HepG2 (cell line): Measurements from ENCODE around the gene MCAT. TPM values are rescaled to one million over a fixed set of nuclear protein-coding genes. Genes with fewer than 3 reads are reported as not detected.
"Not testable (repeated sequence)": the region's sequence is repeated elsewhere in the genome, so short reads cannot be mapped to it uniquely, and the experiment has no call there.

Experiments
- ARID2 ChIP-seq: sonication (generic); formaldehyde crosslinking; IDR thresholded peaks from 2 replicates; pipeline ENCODE4 v1.8.1; 2022; ENCODE audit warnings: mild to moderate bottlenecking, missing genetic modification reagents, borderline replicate concordance
- BORCS8-MEF2B ChIP-seq: sonication (generic); formaldehyde crosslinking; IDR thresholded peaks from 2 replicates; pipeline ENCODE4 v1.8.0; 2022; ENCODE audit warnings: mild to moderate bottlenecking, missing genetic modification reagents
- DNMT3B ChIP-seq: conservative IDR thresholded peaks from 2 replicates; pipeline ENCODE4 v1.6.1; 2016; ENCODE audit warnings: missing biosample characterization, control low read depth
- ELF3 ChIP-seq: IDR thresholded peaks from 2 replicates; pipeline ENCODE4 v1.6.1; 2016; ENCODE audit warnings: missing genetic modification reagents, missing compliant biosample characterization
- JUND ChIP-seq: sonication (generic); formaldehyde crosslinking; IDR thresholded peaks from 2 replicates; pipeline ENCODE4 v1.8.0; 2022; ENCODE audit warnings: mild to moderate bottlenecking, missing genetic modification reagents
- NR2F2 ChIP-seq: IDR thresholded peaks from 2 replicates; pipeline ENCODE4 v1.6.1; 2012; ENCODE audit warnings: low read depth, inconsistent platforms, borderline replicate concordance
- NR2F6 ChIP-seq, 2 experiments: IDR thresholded peaks; 2 replicates each; pipeline ENCODE4 v1.6.1; 2016; ENCODE audit warnings: antibody characterized with exemption in 1 of 2, mild to moderate bottlenecking in 1 of 2
- RAD51 ChIP-seq: fragments of 450-650 bp; IDR thresholded peaks from 2 replicates; pipeline ENCODE4 v1.6.1; 2016; ENCODE audit warnings: borderline replicate concordance
- REPIN1 ChIP-seq: sonication (generic); formaldehyde crosslinking; IDR thresholded peaks from 2 replicates; pipeline ENCODE4 v1.8.0; 2022; ENCODE audit warnings: missing genetic modification reagents, low read depth, mild to moderate bottlenecking, borderline replicate concordance
- RFX5 ChIP-seq: IDR thresholded peaks from 2 replicates; pipeline ENCODE4 v1.6.1; 2011; ENCODE audit warnings: low read depth, low read length, improper control_type of control experiment
- SIX4 ChIP-seq: sonication (generic); formaldehyde crosslinking; IDR thresholded peaks from 2 replicates; pipeline ENCODE4 v1.4.0; 2020; ENCODE audit warnings: missing genetic modification reagents
- SOX6 ChIP-seq, 2 experiments: fragments of 450-650 bp in 1 of 2; sonication (generic) in 1 of 2; formaldehyde crosslinking in 1 of 2; IDR thresholded peaks; 2 replicates each; pipeline versions ENCODE4 v1.4.0 to v1.6.1; 2017 to 2020; ENCODE audit warnings: antibody characterized with exemption in 1 of 2, mild to moderate bottlenecking in 1 of 2, missing genetic modification reagents in 1 of 2
- ZNF121 ChIP-seq: sonication (generic); formaldehyde crosslinking; IDR thresholded peaks from 2 replicates; pipeline ENCODE4 v1.5.0; 2020; ENCODE audit warnings: mild to moderate bottlenecking, missing genetic modification reagents
- polyA plus RNA-seq, 8 experiments: library from polyadenylated mRNA; depleted of rRNA in 3 of 8; stranded (reverse) in 7 of 8; unstranded in 1 of 8; fragments of >200 nt; fragmentation: Illumina TruSeq in 4 of 8; extraction: Trizol in 4 of 8; gene quantifications; 2 replicates each; pipeline versions ENCODE4 v1.2.1 to v1.2.3, GENCODE V29; 2011 to 2016; ENCODE audit warnings: low read depth in 4 of 8, missing spikeins in 1 of 8, mixed read lengths in 1 of 8; ENCODE audit not compliant: insufficient read depth in 1 of 8
- total RNA-seq, 5 experiments: library from RNA; depleted of rRNA; stranded (reverse); fragments of >200 nt; fragmentation: Illumina TruSeq; extraction: Trizol; gene quantifications; 2 replicates each; pipeline ENCODE4 v1.2.3, GENCODE V29; 2016; ENCODE audit warnings: low read depth in 1 of 5
- TF ChIP-seq, protein P1 (sequence below): IDR thresholded peaks from 2 replicates; pipeline ENCODE4 v1.4.0; 2020; ENCODE audit warnings: mild to moderate bottlenecking, missing genetic modification reagents
- TF ChIP-seq, protein P2 (sequence below): sonication (generic); formaldehyde crosslinking; IDR thresholded peaks from 2 replicates; pipeline ENCODE4 v1.9.0; 2022; ENCODE audit warnings: low read depth, missing genetic modification reagents
- TF ChIP-seq, protein P3 (sequence below): sonication (generic); formaldehyde crosslinking; IDR thresholded peaks from 2 replicates; pipeline ENCODE4 v1.8.0; 2022; ENCODE audit warnings: missing genetic modification reagents, mild to moderate bottlenecking, moderate library complexity, borderline replicate concordance

Gene MCAT
- total and polyA plus RNA-seq, 2 of the 13 experiments (the other 11 are each of a cell fraction or from before 2014, with no cell fraction given) = 9.3 to 16.7 TPM

DNA sequence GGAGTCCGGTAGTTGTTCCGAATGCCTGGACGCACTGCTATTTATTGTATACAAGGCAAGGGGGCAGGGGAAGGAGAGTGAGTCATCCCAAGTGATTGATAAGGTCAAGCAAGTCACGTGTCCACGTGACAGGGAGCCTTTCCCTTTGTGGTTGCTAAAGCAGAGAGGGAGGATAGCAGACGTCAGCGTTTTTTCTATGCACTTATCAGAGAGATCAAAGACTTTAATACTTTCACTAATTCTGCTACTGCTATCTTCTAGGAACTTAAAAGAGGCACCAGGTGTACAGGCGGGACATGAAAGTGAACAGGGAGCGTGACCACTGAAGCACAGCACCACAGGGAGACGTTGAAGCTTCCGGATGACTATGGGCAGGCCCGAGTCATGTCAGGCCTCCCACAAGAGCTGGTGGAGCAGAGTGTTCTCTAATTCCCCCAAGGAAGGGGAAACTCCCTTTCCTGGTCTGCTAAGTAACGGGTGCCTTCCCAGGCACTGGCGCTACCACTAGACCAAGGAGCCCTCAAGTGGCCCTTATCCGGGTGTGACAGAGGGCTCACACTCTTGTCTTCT lies 39.1 kb downstream of the MCAT start (continued):
- TF ChIP-seq SIX4 (CRISPR knock-in tag) = 0 out of 2 replicates have a peak, but pooled peaks have one; percentile 13
- TF ChIP-seq ARID2 = 0 out of 2 replicates have a peak, but pooled peaks have one; percentile 21
- peak; percentile 46; the same call in 1 of the 2 replicates for TF ChIP-seq RFX5
- 0 out of 2 replicates have a peak, but pooled peaks have one; percentile 37 for TF ChIP-seq BORCS8-MEF2B (CRISPR knock-in tag)
- not testable (repeated sequence) for TF ChIP-seq SOX6 (IDR thresholded peaks at IDR 0.05)
- TF ChIP-seq SOX6 (CRISPR knock-in tag; IDR thresholded peaks at IDR 0.05) = peak; percentile 90
- TF ChIP-seq RAD51 = peak; percentile 82
- 0 out of 2 replicates have a peak, but pooled peaks have one; percentile 32 for TF ChIP-seq REPIN1 (CRISPR knock-in tag)
- TF ChIP-seq, protein P1, sequence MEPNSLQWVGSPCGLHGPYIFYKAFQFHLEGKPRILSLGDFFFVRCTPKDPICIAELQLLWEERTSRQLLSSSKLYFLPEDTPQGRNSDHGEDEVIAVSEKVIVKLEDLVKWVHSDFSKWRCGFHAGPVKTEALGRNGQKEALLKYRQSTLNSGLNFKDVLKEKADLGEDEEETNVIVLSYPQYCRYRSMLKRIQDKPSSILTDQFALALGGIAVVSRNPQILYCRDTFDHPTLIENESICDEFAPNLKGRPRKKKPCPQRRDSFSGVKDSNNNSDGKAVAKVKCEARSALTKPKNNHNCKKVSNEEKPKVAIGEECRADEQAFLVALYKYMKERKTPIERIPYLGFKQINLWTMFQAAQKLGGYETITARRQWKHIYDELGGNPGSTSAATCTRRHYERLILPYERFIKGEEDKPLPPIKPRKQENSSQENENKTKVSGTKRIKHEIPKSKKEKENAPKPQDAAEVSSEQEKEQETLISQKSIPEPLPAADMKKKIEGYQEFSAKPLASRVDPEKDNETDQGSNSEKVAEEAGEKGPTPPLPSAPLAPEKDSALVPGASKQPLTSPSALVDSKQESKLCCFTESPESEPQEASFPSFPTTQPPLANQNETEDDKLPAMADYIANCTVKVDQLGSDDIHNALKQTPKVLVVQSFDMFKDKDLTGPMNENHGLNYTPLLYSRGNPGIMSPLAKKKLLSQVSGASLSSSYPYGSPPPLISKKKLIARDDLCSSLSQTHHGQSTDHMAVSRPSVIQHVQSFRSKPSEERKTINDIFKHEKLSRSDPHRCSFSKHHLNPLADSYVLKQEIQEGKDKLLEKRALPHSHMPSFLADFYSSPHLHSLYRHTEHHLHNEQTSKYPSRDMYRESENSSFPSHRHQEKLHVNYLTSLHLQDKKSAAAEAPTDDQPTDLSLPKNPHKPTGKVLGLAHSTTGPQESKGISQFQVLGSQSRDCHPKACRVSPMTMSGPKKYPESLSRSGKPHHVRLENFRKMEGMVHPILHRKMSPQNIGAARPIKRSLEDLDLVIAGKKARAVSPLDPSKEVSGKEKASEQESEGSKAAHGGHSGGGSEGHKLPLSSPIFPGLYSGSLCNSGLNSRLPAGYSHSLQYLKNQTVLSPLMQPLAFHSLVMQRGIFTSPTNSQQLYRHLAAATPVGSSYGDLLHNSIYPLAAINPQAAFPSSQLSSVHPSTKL = peak; percentile 81
- TF ChIP-seq JUND (CRISPR knock-in tag) = peak; percentile 96
- peak; percentile 88 for TF ChIP-seq NR2F6 (IDR thresholded peaks at IDR 0.05)
- TF ChIP-seq NR2F6 (CRISPR knock-in tag; IDR thresholded peaks at IDR 0.05) = peak; percentile 89
- TF ChIP-seq, protein P2, sequence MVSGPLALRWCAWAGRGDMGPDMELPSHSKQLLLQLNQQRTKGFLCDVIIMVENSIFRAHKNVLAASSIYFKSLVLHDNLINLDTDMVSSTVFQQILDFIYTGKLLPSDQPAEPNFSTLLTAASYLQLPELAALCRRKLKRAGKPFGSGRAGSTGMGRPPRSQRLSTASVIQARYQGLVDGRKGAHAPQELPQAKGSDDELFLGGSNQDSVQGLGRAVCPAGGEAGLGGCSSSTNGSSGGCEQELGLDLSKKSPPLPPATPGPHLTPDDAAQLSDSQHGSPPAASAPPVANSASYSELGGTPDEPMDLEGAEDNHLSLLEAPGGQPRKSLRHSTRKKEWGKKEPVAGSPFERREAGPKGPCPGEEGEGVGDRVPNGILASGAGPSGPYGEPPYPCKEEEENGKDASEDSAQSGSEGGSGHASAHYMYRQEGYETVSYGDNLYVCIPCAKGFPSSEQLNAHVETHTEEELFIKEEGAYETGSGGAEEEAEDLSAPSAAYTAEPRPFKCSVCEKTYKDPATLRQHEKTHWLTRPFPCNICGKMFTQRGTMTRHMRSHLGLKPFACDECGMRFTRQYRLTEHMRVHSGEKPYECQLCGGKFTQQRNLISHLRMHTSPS (CRISPR knock-in tag) = 0 out of 2 replicates have a peak, but pooled peaks have one; percentile 15
- TF ChIP-seq, protein P3, sequence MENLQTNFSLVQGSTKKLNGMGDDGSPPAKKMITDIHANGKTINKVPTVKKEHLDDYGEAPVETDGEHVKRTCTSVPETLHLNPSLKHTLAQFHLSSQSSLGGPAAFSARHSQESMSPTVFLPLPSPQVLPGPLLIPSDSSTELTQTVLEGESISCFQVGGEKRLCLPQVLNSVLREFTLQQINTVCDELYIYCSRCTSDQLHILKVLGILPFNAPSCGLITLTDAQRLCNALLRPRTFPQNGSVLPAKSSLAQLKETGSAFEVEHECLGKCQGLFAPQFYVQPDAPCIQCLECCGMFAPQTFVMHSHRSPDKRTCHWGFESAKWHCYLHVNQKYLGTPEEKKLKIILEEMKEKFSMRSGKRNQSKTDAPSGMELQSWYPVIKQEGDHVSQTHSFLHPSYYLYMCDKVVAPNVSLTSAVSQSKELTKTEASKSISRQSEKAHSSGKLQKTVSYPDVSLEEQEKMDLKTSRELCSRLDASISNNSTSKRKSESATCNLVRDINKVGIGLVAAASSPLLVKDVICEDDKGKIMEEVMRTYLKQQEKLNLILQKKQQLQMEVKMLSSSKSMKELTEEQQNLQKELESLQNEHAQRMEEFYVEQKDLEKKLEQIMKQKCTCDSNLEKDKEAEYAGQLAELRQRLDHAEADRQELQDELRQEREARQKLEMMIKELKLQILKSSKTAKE (CRISPR knock-in tag) = 0 out of 2 replicates have a peak, but pooled peaks have one; percentile 17
- peak; percentile 88; the same call in 1 of the 2 replicates for TF ChIP-seq DNMT3B (CRISPR knock-in tag)
- 0 out of 2 replicates have a peak, but pooled peaks have one; percentile 25 for TF ChIP-seq ZNF121
- 0 out of 2 replicates have a peak, but pooled peaks have one; percentile 21 for TF ChIP-seq NR2F2
- TF ChIP-seq ELF3 (CRISPR knock-in tag) = peak; percentile 48; the same call in 1 of the 2 replicates
